GM18517 (cell line): Measurements from ENCODE around the gene LY6G6F.

Source experiments
- ATAC-seq: cut with Tn5 transposase; IDR thresholded peaks from one replicate; pipeline ENCODE4 v1.9.1; 2021; ENCODE audit warnings: mild to moderate bottlenecking, moderate library complexity; ENCODE audit not compliant: unreplicated experiment

Gene LY6G6F

GRCh38 chr6:31706599-31706998, at the start of gene LY6G6F:
LY6G6F (plus strand) TSS chr6:31706866; CDS start chr6:31706907, 41 bp downstream.
- no peak for ATAC-seq

- no peak for ATAC-seq
Observed at GRCh38 chr6:31657406-31658157, 49.1 kb upstream of the LY6G6F start.

- ATAC-seq: no peak
Observed at GRCh38 chr6:31658158-31658688, 48.4 kb upstream of the LY6G6F start.

GRCh38 chr6:31658983-31659648, 47.5 kb upstream of the LY6G6F start:
- ATAC-seq: no peak

- no peak for ATAC-seq
Observed at GRCh38 chr6:31659649-31660380, 46.9 kb upstream of the LY6G6F start.

GRCh38 chr6:31660381-31661261, 46.0 kb upstream of the LY6G6F start, which contains the start of gene C6orf47:
C6orf47 (minus strand) TSS chr6:31660778; CDS start chr6:31659947, 831 bp downstream.
- ATAC-seq: no peak

GRCh38 chr6:31661262-31662123, 45.2 kb upstream of the LY6G6F start:
- no peak for ATAC-seq

- no peak for ATAC-seq
Observed at GRCh38 chr6:31662124-31662723, 44.4 kb upstream of the LY6G6F start.

- no peak for ATAC-seq
Observed at GRCh38 chr6:31663126-31663960, 43.3 kb upstream of the LY6G6F start.

- no peak for ATAC-seq
Observed at GRCh38 chr6:31663961-31664789, 42.5 kb upstream of the LY6G6F start.

GRCh38 chr6:31664790-31665500, 41.7 kb upstream of the LY6G6F start, which contains the start of gene GPANK1:
GPANK1 (minus strand) TSS chr6:31664997; CDS start chr6:31664478, 519 bp downstream.
- peak; percentile 47 for ATAC-seq

- ATAC-seq: peak; percentile 81
Observed at GRCh38 chr6:31665501-31666336, 40.9 kb upstream of the LY6G6F start, which contains the start of gene CSNK2B. CSNK2B (plus strand) TSS chr6:31666080; CDS start chr6:31666832, 752 bp downstream.

GRCh38 chr6:31666337-31666965, 40.2 kb upstream of the LY6G6F start:
- no peak for ATAC-seq

GRCh38 chr6:31669676-31670075, 37.0 kb upstream of the LY6G6F start, which contains the start of gene LY6G5B:
LY6G5B (plus strand) TSS chr6:31669976; CDS start chr6:31670951, 975 bp downstream.
- no peak for ATAC-seq
